Mesenchymal stem cell (in vitro differentiated cells and primary cell): Measurements from ENCODE around the gene MMS19.
"Not testable (repeated sequence)": the region's sequence is repeated elsewhere in the genome, so short reads cannot be mapped to it uniquely, and the experiment has no call there.

ENCODE experiments used
- DNase-seq: peaks from one replicate; pipeline ENCODE4 v3.0.0-alpha.2; 2013
- H2AFZ ChIP-seq: one replicate; pipeline ENCODE4 v1.6.1; 2013; ENCODE audit warnings: low read depth, mild to moderate bottlenecking, control low read depth, inconsistent platforms, low read length, moderate library complexity
- H2AK5ac ChIP-seq: 2 replicates; pipeline ENCODE4 v1.6.1; 2013; ENCODE audit warnings: low read length, moderate library complexity, mild to moderate bottlenecking, inconsistent platforms; ENCODE audit not compliant: severe bottlenecking
- H2BK120ac ChIP-seq: one replicate; pipeline ENCODE4 v1.6.1; 2013; ENCODE audit warnings: low read depth, mild to moderate bottlenecking, inconsistent platforms, low read length, moderate library complexity
- H2BK12ac ChIP-seq, 2 experiments: one replicate each; pipeline ENCODE4 v1.6.1; 2013; ENCODE audit warnings: inconsistent platforms in 2 of 2, low read length in 2 of 2, mild to moderate bottlenecking in 2 of 2, moderate library complexity in 2 of 2, control low read depth in 1 of 2
- H2BK15ac ChIP-seq: one replicate; pipeline ENCODE4 v1.6.1; 2013; ENCODE audit warnings: mild to moderate bottlenecking, low read depth, inconsistent platforms; ENCODE audit not compliant: poor library complexity, severe bottlenecking
- H2BK5ac ChIP-seq: 2 replicates; pipeline ENCODE4 v1.6.1; 2013; ENCODE audit warnings: low read depth, mild to moderate bottlenecking, low read length, control low read depth, inconsistent platforms; ENCODE audit not compliant: poor library complexity, severe bottlenecking
- H3K14ac ChIP-seq, 2 experiments: one replicate each; pipeline ENCODE4 v1.6.1; 2013; ENCODE audit warnings: inconsistent platforms in 2 of 2, low read length in 2 of 2, control low read depth in 1 of 2, mild to moderate bottlenecking in 1 of 2, moderate library complexity in 1 of 2
- H3K18ac ChIP-seq, 2 experiments: one replicate each; pipeline ENCODE4 v1.6.1; 2013; ENCODE audit warnings: inconsistent platforms in 2 of 2, low read length in 2 of 2, control low read depth in 1 of 2, low read depth in 1 of 2, mild to moderate bottlenecking in 1 of 2
- H3K23ac ChIP-seq, 2 experiments: one replicate each; pipeline ENCODE4 v1.6.1; 2013; ENCODE audit warnings: inconsistent platforms in 2 of 2, low read length in 2 of 2, mild to moderate bottlenecking in 2 of 2, moderate library complexity in 2 of 2, control low read depth in 1 of 2
- H3K27ac ChIP-seq: 2 replicates; pipeline ENCODE4 v1.5.1; 2013; ENCODE audit warnings: mild to moderate bottlenecking, moderate library complexity, low read length, control low read depth, inconsistent platforms; ENCODE audit not compliant: poor library complexity, severe bottlenecking
- H3K27me3 ChIP-seq, 2 experiments: 2 replicates each; pipeline versions ENCODE4 v1.6.1 to v1.7.0; 2013; ENCODE audit warnings: low read length in 2 of 2, mild to moderate bottlenecking in 2 of 2, moderate library complexity in 2 of 2, control low read depth in 1 of 2, inconsistent platforms in 1 of 2; ENCODE audit not compliant: control insufficient read depth in 1 of 2, insufficient read depth in 1 of 2
- H3K36me3 ChIP-seq, 2 experiments: 2 replicates each; pipeline versions ENCODE4 v1.6.1 to v1.7.0; 2013; ENCODE audit warnings: low read length in 2 of 2, control low read depth in 1 of 2, inconsistent platforms in 1 of 2, low read depth in 1 of 2, mild to moderate bottlenecking in 1 of 2; ENCODE audit not compliant: insufficient read depth in 2 of 2, control insufficient read depth in 1 of 2
- H3K4ac ChIP-seq, 2 experiments: one replicate each; pipeline ENCODE4 v1.6.1; 2013; ENCODE audit warnings: inconsistent platforms in 2 of 2, low read length in 2 of 2, mild to moderate bottlenecking in 2 of 2, moderate library complexity in 2 of 2, control low read depth in 1 of 2, low read depth in 1 of 2
- H3K4me1 ChIP-seq: 2 replicates; pipeline ENCODE4 v1.6.1; 2013; ENCODE audit warnings: low read depth, low read length, control low read depth; ENCODE audit not compliant: control insufficient read depth, insufficient read depth
- H3K4me2 ChIP-seq: 2 replicates; pipeline ENCODE4 v1.6.1; 2013; ENCODE audit warnings: low read length, mild to moderate bottlenecking, inconsistent platforms; ENCODE audit not compliant: poor library complexity, severe bottlenecking
- H3K4me3 ChIP-seq, 2 experiments: 2 replicates each; pipeline versions ENCODE4 v1.5.1 to v1.7.0; 2013; ENCODE audit warnings: low read length in 2 of 2, mild to moderate bottlenecking in 2 of 2, control low read depth in 1 of 2, low read depth in 1 of 2; ENCODE audit not compliant: insufficient read depth in 1 of 2
- H3K79me1 ChIP-seq: replicated peaks from 2 replicates; pipeline ENCODE4 v1.6.1; 2013; ENCODE audit warnings: mild to moderate bottlenecking, control low read depth, low read length, inconsistent platforms; ENCODE audit not compliant: poor library complexity, severe bottlenecking
- H3K9ac ChIP-seq: 2 replicates; pipeline ENCODE4 v1.7.0; 2013; ENCODE audit warnings: mild to moderate bottlenecking, low read length, moderate library complexity
- H3K9me3 ChIP-seq: 2 replicates; pipeline ENCODE4 v1.7.0; 2013; ENCODE audit warnings: mild to moderate bottlenecking, low read length; ENCODE audit not compliant: control insufficient read depth
- H4K8ac ChIP-seq: one replicate; pipeline ENCODE4 v1.6.1; 2013; ENCODE audit warnings: inconsistent platforms, mild to moderate bottlenecking, low read length, moderate library complexity
- H4K91ac ChIP-seq: one replicate; pipeline ENCODE4 v1.6.1; 2013; ENCODE audit warnings: mild to moderate bottlenecking, low read length, inconsistent platforms
- WGBS: methylation state at CpG from one replicate; pipeline ENCODE4 v1.1.7; 2013; ENCODE audit warnings: mixed read lengths; 5-methylcytosine and 5-hydroxymethylcytosine counted together

Gene MMS19

GRCh38 chr10:97468781-97469180 lies 29.4 kb downstream of the MMS19 start:
- over 99% methylated on average over 12 of the region's 12 CpGs for WGBS

GRCh38 chr10:97468162-97468561 lies 30.1 kb downstream of the MMS19 start:
- Histone ChIP-seq H3K79me1 (peaks cover 23% of the 10 kb centered on the region), H3K4me2 (no peak overlapping the region), H3K27ac (no peak overlapping the region), H3K4me1 (peaks cover 2% of the 10 kb centered on the region), H2BK12ac (no peak overlapping the region), H3K27me3 (no peaks in the 10 kb centered on the region), H4K91ac (no peak overlapping the region), H3K36me3 (peaks cover 71 to 99% of the 10 kb centered on the region in 2 experiments), H3K14ac (no peak overlapping the region), H2BK120ac (no peak overlapping the region), H2AK5ac (no peak overlapping the region), H3K4me3 (no peak overlapping the region), H2AFZ (no peak overlapping the region), H4K8ac (no peak overlapping the region), H3K9me3 (no peaks in the 10 kb centered on the region), H3K9ac (no peak overlapping the region), H3K18ac (no peak overlapping the region), H3K4ac (no peak overlapping the region), H2BK5ac (no peak overlapping the region), H2BK15ac (no peak overlapping the region), H3K23ac (peak overlapping the region in 1 of 2 experiments; percentile 54)
- 94% methylated on average over 2 of the region's 3 CpGs for WGBS
- DNase-seq: no peak

More at GRCh38 chr10:97468781-97469180, 29.4 kb downstream of the MMS19 start:
- H2BK5ac ChIP-seq, H4K91ac ChIP-seq, H3K4me3 ChIP-seq, H2AK5ac ChIP-seq, H2BK12ac ChIP-seq, H3K27me3 ChIP-seq, H3K27ac ChIP-seq, H3K23ac ChIP-seq, H3K18ac ChIP-seq, H3K4ac ChIP-seq, H2AFZ ChIP-seq, H3K9ac ChIP-seq, DNase-seq, H3K9me3 ChIP-seq, H4K8ac ChIP-seq, H3K4me1 ChIP-seq, H2BK120ac ChIP-seq, H2BK15ac ChIP-seq, H3K4me2 ChIP-seq, H3K14ac ChIP-seq: not testable (repeated sequence)
- Histone ChIP-seq H3K36me3 (peaks cover 72 to 99% of the 10 kb centered on the region in 2 experiments), H3K79me1 (peaks cover 19% of the 10 kb centered on the region)

- H3K4me2 ChIP-seq: no peak overlapping the region
- H2BK15ac ChIP-seq: no peak overlapping the region
- no peak for DNase-seq
- no peak overlapping the region for H2AK5ac ChIP-seq
- H2BK120ac ChIP-seq: no peak overlapping the region
- peak overlapping the region; percentile 37 for H3K9ac ChIP-seq
- 88% methylated on average over 4 of the region's 4 CpGs for WGBS
- no peak overlapping the region for H4K91ac ChIP-seq
- peaks cover 2% of the 10 kb centered on the region for H3K4me1 ChIP-seq
- H3K4ac ChIP-seq: no peak overlapping the region
- no peaks in the 10 kb centered on the region for H3K9me3 ChIP-seq
- H2AFZ ChIP-seq: no peak overlapping the region
- no peak overlapping the region for H3K18ac ChIP-seq
- no peak overlapping the region for H3K14ac ChIP-seq
- H3K36me3 ChIP-seq: peaks cover 71 to 99% of the 10 kb centered on the region in 2 experiments
- H3K27me3 ChIP-seq: no peaks in the 10 kb centered on the region
- H3K79me1 ChIP-seq: peaks cover 27% of the 10 kb centered on the region
- H2BK12ac ChIP-seq: no peak overlapping the region
- no peak overlapping the region for H2BK5ac ChIP-seq
- H3K4me3 ChIP-seq: no peak overlapping the region
- H3K23ac ChIP-seq: no peak overlapping the region
- H4K8ac ChIP-seq: no peak overlapping the region
- peak overlapping the region; percentile 9 for H3K27ac ChIP-seq
These were observed 31.5 kb downstream of the MMS19 start for GRCh38 chr10:97466755-97467154.

- Histone ChIP-seq H3K27ac (no peak overlapping the region), H2BK12ac (no peak overlapping the region), H3K23ac (no peak overlapping the region), H2AK5ac (no peak overlapping the region), H3K9me3 (no peaks in the 10 kb centered on the region), H2AFZ (no peak overlapping the region), H2BK15ac (no peak overlapping the region), H3K14ac (no peak overlapping the region), H3K4me2 (no peak overlapping the region), H3K4me1 (peaks cover 2% of the 10 kb centered on the region), H3K18ac (no peak overlapping the region), H3K27me3 (no peaks in the 10 kb centered on the region), H3K4ac (no peak overlapping the region), H3K9ac (peak overlapping the region; percentile 37), H3K79me1 (peaks cover 30% of the 10 kb centered on the region), H3K36me3 (peaks cover 76 to 99% of the 10 kb centered on the region in 2 experiments), H3K4me3 (no peak overlapping the region), H4K8ac (no peak overlapping the region), H4K91ac (no peak overlapping the region), H2BK5ac (no peak overlapping the region), H2BK120ac (no peak overlapping the region)
- no peak for DNase-seq
- WGBS: 98% methylated on average over 7 of the region's 7 CpGs
These were observed 32.2 kb downstream of the MMS19 start for GRCh38 chr10:97465982-97466381.
